ENCODE data around the gene FUS.
"Not testable (repeated sequence)": the region's sequence is repeated elsewhere in the genome, so short reads cannot be mapped to it uniquely, and the experiment has no call there.

FUS gene

DNA sequence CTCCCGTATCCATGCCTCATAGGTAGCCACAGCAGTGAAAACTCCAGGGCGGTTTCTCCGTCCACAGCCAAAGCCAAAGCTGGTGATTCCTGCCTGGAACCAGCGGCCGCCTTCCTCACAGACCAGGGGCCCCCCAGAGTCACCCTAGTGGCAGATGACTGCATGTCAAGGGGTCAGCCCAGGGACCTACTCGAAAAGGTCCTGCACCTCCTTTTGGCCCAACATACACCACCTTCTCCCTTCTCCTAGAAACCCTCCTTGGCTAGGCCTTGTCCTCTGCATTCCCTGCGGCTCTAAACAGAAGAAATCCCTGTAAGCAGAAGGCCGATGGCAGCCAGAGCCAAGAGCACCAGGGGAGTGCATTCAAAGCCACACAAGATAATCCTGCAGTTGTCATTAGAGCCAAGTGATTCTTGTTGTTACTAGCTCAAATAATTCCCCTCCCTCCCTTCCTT is 36.2 kb upstream of the FUS start:
- DNase-seq (ENCODE audit: low read depth in 2 of 2, low spot score in 1 of 2), result no peak

DNA sequence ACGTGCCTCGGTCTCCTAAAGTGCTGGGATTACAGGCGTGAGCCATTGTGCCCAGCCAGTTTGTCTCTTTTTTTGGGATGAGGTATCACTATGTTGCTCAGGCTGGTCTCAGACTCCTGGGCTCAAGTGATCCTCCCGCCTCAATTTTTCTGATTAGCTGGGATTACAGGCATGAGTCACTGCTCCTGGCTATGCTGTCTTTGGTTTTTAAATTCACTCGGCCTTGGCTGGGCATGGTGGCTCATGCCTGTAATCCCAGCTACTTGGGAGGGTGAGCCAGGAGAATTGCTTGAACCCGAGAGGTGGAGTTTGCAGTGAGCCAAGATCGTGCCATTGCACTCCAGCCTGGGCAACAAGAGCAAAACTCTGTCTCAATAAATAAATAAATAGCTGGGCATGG is 35.5 kb upstream of the FUS start:
- DNase-seq (ENCODE audit: low read depth in 2 of 2, low spot score in 1 of 2), result not testable (repeated sequence)

DNA sequence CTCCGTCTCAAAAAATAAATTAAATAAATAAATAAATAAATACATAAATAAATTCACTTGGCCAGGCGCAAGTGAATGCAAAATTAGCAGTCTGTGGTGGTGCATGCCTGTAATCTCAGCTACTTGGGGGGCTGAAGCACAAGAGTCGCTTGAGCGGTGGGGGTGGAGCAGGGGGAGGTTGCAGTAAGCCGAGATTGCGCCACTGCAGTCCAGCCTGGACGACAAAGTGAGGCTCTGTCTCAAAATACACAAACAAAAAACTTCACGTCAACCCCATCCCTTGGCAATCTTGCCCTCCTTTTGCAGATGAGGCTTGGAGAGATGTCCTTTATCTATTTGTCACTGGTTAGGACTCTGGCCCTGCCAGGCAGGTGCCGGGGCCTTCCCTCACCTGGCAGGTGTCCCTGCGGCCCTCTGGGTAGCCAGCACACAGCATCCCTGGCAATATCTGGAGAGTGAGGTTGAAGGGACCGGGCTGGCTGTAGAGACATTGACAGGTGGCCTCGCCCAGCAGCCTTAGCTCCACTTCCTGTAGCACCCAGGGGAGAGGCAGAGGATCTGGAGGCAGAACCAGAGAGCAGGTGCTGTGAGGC is 34.4 kb upstream of the FUS start:
- no peak for DNase-seq (ENCODE audit: low read depth in 2 of 2, low spot score in 1 of 2)

DNA sequence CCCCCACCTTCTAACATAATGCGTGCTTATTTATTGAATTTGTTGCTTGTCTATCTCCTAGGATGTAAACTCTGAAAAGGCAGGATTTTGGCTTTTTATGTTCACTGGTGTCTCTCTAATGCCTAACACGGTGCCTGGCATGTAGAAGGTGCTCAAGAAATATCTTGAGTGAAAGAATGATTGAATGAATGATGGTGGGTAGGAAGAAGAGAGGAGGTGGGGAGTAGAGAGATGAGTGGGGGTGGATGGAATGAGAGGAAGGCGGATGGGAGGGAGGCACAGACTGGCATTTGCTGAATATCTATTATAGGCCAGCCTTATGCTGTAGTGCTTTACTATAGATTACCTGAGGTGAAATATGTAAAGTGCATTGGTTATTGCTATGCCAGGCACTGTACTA is 32.4 kb upstream of the FUS start:
- DNase-seq (ENCODE audit: low read depth in 2 of 2, low spot score in 1 of 2), result no peak

DNA sequence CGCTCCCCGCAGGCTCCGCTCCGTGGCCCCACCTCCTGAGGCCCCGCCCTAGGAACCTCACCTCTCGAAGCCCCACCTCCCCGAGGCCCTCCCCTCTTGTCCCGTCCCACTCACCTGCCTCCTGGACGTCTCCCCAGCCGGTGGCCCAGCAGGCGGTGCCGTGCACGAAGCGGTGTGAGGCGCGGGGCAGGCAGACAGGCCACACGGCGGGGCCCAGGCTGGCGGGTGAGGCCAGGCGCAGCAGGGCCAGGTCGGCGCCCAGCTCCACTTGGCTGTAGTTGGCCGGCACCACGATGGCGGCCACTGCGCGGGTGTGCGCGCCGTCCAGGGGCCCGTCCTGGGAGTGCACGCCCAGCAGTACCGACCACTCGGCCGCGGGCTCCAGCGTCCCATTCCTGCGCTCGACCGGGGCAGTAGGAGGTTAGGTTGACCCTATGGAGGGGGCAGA is 31.6 kb upstream of the FUS start:
- no peak for DNase-seq (ENCODE audit: low read depth in 2 of 2, low spot score in 1 of 2)

DNA sequence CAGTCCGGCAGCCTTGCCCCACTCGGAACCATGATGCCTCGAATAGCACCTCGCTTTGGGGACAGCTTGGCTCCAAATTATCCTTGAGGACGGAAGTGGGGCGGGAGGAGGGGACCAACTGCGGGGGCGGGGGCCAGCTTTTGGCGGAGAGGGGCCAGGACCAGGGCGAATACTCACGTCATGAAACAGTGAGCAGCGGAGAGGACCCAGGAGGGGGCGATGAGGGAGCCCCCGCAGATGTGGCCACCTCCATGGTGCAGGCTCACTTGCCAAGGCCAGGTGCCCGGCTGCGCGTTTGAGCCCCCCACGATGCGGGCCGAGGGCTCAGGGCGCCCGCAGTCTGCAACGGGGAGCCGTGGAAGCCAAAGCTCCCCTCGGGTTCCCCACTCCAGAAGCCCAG is 31.0 kb upstream of the FUS start:
- DNase-seq (ENCODE audit: low read depth in 2 of 2, low spot score in 1 of 2), result no peak

DNA sequence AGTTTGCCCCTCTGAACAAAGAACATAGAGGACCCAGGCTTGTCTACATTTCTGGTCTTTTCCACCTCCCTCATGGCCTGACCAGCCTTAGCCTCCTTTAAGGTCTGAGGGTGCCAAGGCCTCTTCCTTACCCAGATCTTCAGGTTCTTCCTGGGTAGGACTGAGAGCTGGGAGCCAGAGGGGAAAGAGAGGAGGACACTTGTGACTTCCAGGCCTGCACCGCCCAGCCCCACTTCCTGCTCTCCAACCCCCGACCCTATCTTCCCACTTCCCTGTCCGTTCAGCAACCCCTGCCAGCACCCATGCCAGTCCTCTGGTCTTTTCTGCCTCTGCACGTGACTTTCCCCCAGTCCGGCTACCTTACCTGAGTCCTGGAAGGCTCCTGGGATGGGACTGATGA is 30.6 kb upstream of the FUS start:
- no peak for DNase-seq (ENCODE audit: low read depth in 2 of 2, low spot score in 1 of 2)

DNA sequence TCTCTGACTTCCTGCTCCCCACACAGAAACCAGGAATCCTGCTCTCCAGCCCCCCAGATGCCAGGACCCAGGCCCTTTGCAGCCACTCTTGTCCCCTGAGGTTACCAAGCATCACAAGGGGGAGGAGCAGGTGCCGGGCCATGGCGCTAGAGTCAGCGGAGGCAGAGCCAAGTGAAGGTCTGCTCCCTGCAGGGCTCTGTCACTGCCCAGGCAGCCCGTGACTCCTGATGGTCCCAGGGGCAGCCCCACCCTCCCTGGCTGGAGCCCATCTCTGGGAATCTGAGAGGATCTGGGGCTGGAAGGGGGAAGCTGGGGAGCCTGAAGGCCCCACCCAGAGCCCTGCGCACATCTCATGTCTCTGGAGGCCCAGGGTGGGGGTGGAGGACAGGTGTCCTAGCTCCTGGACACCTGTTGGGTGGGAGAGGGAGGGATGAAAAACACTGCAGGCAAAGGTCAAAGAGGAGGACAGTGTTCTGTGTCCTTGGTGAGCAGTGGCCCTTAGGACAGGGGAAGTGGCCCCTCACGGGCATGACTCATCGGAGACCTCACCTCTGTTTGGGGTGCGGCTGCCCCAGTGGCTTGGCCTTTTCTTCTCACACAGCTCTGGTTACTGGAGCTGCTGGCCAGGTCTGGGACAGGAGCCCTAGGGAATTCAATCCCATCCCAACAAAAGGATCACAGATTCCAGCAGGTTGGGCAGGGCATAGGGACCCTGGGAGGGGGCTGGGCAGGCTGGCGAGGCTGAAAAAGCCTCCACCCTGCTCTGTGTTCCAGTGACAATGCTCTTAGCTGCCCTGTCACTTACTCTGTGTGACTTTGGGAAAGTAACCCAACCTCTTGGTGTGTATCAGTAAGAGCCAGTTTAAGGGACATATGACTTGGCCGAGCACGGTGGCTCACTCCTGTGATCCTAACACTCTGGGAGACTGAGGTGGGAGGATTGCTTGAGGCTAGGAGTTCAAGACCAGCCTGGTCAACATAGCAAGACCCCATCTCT is 29.7 kb upstream of the FUS start, which contains the start of gene PRSS36:
Gene PRSS36 (minus strand): TSS at position 173 of the 997 bp plus-strand sequence. CDS start 31 bp downstream, at position 142.
- no peak for DNase-seq (ENCODE audit: low read depth in 2 of 2, low spot score in 1 of 2)

DNA sequence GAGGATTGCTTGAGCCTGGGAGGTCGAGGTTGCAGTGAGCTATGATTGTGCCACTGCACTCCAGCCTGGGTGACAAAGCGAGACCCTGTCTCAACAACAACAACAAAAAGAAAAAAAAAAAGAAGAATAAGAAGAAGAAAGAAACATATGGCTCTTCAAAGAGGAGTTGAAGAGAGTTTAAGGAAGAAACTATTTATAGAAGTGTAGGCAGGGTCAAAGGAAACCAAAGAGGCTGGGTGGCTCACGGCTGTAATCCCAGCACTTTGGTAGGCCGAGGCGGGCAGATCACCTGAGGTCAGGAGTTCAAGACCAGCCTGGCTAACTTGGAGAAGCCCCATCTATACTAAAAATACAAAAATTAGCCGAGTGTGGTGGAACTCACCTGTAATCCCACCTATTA is 29.0 kb upstream of the FUS start:
- DNase-seq (ENCODE audit: low read depth in 2 of 2, low spot score in 1 of 2), result not testable (repeated sequence)

DNA sequence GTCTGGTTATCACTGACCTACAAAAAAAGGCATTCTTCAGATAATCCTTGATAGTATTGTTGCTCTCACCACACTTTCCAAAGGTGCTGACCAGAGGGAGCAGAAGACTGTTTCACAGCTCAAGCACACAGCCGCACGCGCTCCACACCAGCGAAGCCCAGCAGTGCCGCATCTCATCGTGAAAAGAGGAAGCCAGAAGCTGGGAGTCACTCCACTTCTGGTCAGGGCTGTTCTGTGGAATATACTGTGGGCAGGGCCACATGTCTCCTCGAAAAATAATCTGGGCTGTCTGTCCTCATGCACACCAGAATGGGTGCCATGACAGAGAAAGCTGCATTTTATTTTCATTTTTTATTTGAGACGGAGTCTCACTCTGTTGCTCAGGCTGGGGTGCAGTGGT is 22.8 kb upstream of the FUS start:
- no peak for DNase-seq (ENCODE audit: low read depth in 2 of 2, low spot score in 1 of 2)

DNA sequence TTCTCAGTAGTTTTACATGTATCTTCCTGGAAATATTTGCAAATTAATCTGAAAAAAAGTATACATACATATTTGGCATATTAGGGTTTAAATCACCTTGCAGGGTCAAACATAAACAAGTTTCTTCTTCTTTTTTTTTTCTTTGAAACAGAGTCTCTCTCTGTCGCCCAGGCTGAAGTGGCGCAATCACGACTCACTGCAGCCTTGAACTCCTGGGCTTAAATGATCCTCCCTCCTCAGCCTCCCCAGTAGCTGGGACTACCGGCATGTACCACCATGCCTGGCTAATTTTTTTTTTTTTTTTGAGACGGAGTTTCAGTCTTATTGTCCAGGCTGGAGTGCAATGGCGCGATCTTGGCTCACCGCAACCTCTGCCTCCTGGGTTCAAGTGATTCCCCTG is 12.6 kb upstream of the FUS start:
- no peak for DNase-seq (ENCODE audit: low read depth in 2 of 2, low spot score in 1 of 2)

DNA sequence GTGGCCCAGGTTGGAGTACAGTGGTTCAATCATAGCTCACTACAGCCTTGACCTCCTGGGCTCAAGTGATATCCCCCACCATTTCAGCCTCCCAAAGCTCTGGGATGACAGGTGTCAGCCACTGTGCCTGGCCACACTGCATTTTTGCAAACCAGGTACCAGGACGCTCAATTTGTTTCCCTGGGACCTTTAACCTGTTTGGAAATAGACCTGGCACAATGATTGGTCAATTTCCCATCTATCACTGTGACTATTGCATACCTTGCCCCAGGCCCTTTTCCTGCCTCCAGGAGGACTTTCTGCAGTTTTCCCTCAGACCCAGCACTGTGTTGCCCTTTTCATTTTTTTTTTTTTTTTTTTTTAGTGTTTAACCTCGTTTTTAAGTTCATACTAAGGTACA is 11.1 kb upstream of the FUS start:
- no peak for DNase-seq (ENCODE audit: low read depth in 2 of 2, low spot score in 1 of 2)

DNA sequence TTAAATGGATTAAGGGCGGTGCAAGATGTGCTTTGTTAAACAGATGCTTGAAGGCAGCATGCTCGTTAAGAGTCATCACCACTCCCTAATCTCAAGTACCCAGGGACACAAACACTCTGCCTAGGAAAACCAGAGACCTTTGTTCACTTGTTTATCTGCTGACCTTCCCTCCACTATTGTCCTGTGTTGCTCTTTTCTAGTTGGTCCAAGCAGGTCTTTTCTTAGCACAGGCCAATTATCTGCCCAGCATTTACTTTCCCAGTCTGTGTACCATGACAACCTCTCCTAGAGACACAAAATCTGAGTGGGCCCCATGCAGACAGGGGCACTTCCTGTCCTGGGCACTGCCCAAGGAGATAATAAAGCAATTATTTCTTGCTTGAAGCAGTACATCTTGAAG is 9.9 kb upstream of the FUS start:
- DNase-seq (ENCODE audit: low read depth in 2 of 2, low spot score in 1 of 2), result not testable (repeated sequence)

DNA sequence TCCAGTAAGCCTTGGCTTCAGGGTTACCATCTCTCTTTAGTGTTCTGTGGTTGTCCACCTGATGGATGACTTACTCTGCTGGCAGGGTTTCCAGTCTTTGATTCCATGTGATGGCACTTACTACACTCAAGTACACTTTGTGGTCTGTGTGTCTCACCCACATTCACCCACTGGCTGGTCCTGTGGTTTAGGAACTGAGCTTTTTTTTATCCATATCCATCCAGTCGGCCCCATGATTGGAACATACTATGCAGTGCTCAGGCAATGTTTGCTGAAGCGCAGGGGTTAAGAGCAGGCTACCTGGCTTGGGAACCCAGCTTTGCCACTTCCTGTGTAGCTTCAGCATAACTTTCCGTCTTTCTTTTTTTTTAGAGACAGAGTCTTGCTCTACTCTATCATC is 2.8 kb upstream of the FUS start:
- peak in 1 of 2 donors; percentile 21 for DNase-seq (ENCODE audit: low read depth in 2 of 2, low spot score in 1 of 2)

DNA sequence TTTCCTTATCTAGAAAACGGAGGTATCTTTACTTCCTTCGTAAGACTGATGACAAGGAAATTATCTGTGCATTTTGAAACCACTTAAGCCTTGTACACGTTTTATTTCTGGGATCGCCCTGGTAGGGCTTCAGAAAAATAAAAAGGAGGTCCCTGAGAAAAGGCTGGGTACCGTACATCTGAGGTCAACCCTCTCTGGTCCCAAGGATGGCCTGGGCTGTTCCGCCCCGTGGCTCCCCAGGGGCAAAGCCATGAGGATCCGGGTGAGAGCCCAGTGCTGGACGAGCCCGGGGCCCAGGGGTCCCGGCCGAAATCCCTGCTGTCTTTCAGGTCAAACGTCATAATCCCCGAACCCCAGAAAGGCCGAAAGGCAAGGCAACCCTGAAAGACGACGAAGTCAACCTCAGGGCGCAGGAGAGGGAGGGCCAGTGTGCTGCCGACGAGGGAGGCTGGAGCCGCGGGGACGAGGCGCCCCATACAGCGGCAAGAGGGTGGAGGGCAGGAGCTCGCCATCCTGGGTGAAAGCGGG is 656 bp upstream of the FUS start:
- DNase-seq (ENCODE audit: low read depth in 2 of 2, low spot score in 1 of 2), result no peak

DNA sequence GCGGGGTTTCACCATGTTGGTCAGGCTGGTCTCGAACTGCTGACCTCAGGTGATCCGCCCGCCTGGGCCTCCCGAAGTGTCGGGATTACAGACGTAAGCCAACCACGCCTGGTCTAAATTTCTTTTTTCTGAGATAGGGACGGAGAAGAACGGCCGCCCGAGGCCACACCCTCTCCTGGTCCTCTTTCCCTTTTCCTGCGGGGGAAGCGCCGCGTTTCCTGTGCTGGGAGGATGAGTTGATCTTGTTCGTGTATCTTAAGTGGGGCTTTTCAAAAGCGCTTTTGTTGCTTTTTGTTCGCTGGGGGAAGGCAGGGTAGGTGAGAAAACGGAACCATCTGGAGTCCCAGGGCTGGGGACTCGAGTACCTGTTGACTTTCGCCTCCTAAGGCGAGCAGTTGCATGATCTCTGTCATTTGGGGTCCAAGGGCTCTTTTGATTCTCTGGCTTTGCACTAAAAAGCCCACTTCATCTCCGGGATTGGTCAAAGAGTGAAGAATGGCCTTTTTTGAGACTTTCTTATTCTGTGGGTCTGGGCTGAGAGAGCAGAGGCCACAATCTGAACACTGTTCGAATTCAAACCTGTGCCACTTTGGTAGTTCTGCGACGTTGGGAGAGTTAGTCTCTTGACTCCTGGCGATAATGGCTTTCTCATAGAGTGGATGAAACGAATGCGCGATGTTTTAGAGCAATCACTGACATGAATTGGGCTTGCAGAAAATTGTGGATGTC is 1.3 kb downstream of the FUS start:
- no peak for DNase-seq (ENCODE audit: low read depth in 2 of 2, low spot score in 1 of 2)

DNA sequence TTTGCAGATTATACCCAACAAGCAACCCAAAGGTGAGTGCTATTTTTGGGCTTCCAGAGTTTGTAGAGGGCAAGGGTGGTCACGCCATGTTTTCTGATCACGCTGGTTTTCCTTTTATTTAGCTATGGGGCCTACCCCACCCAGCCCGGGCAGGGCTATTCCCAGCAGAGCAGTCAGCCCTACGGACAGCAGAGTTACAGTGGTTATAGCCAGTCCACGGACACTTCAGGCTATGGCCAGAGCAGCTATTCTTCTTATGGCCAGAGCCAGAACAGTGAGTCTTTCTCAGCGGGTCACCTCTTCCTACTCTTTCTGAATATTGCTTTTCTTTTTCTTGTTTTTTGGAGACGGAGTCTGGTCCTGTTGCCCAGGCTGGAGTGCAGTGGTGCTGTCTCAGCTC is 2.5 kb downstream of the FUS start:
- no peak for DNase-seq (ENCODE audit: low read depth in 2 of 2, low spot score in 1 of 2)

DNA sequence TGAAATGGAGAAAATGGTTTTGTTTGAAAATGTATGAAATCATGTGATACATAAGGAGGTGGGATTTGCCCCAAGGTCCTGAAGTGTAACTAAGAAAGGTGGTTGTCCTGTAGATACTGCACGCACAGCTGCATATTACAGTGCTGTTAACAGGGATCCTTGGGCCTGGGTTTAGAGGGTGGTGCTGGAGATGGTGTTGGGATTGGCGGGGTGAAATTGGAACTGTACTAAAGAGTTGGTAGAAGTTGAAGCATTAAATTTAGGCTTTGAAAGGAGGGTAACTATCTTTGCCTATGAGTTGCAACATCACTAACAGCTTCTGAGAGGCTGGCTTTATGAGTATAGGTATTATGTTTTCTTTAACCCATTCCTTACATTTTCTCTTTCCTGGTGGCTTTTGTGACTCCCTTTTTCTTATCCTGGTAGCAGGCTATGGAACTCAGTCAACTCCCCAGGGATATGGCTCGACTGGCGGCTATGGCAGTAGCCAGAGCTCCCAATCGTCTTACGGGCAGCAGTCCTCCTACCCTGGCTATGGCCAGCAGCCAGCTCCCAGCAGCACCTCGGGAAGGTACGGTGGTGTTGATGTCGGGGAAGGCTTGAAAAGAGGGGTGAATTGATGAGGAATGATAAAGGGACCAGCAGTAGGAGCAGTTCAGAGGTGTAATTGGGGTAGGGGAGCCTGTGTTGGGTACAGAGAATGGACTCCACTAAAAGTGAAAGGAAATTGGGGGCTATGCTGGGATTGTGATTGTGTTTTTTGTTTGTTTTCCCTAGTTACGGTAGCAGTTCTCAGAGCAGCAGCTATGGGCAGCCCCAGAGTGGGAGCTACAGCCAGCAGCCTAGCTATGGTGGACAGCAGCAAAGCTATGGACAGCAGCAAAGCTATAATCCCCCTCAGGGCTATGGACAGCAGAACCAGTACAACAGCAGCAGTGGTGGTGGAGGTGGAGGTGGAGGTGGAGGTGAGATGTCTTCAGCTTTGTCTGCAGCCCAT is 3.8 kb downstream of the FUS start:
- DNase-seq (ENCODE audit: low read depth in 2 of 2, low spot score in 1 of 2), result no peak

DNA sequence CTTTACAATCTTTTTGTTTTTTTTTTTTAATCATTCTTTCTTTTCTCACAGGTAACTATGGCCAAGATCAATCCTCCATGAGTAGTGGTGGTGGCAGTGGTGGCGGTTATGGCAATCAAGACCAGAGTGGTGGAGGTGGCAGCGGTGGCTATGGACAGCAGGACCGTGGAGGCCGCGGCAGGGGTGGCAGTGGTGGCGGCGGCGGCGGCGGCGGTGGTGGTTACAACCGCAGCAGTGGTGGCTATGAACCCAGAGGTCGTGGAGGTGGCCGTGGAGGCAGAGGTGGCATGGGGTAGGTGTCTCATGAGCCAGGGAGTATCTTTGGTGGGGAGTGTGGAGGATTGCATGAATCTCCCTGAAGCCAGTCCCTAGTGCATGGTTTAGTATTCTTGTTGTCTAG is 4.9 kb downstream of the FUS start:
- DNase-seq (ENCODE audit: low read depth in 2 of 2, low spot score in 1 of 2), result no peak

DNA sequence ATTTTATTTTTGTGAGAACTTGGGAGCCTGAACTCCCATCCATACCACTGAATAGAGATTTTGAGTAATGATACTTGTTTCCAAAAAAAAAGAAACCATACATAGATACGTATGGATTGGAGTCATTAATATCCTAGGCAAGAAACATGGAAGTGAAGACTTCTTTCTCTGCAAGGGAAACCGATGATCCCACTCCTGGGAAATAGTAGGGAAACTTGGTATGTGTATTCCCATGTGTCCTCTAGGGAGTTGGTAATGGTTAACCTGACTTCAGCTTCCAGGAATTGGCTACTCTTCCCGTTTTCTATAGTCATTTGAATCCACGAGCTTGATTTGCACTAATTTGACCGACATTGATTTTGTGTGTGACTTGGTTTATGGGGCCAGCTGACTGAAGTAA is 5.4 kb downstream of the FUS start:
- no peak for DNase-seq (ENCODE audit: low read depth in 2 of 2, low spot score in 1 of 2)
